ENCODE data around the gene TTC3. TPM values are rescaled to one million over a fixed set of nuclear protein-coding genes. Genes with fewer than 3 reads are reported as not detected.

The TTC3 gene
- total and polyA plus RNA-seq, 9 of the 15 experiments (the other 6 are each of a cell fraction or from before 2014, with no cell fraction given) = 17.5 to 92.0 (median 59.5) TPM

- TF ChIP-seq CHAMP1 (IDR thresholded peaks at IDR 0.05) (no peak), LCOR (CRISPR knock-in tag; IDR thresholded peaks at IDR 0.05) (peak; percentile 96), ZBTB7A (IDR thresholded peaks at IDR 0.05; ENCODE audit: borderline replicate concordance, control insufficient read depth, low read depth, low read length) (peak; percentile 66; the same call in 1 of the 2 replicates), MCM5 (IDR thresholded peaks at IDR 0.05; ENCODE audit: low read depth) (no peak), MXD1 (CRISPR knock-in tag; IDR thresholded peaks at IDR 0.05; ENCODE audit: borderline replicate concordance, poor library complexity, severe bottlenecking) (no peak), NFIX (CRISPR knock-in tag; IDR thresholded peaks at IDR 0.05; ENCODE audit: low read depth) (no peak), PML (IDR thresholded peaks at IDR 0.05; ENCODE audit: low read length) (no peak), ZNF431 (CRISPR knock-in tag; IDR thresholded peaks at IDR 0.05) (no peak; the same call in 1 of the 2 replicates), ATF3 (IDR thresholded peaks at IDR 0.05) (no peak), ATF3 (CRISPR knock-in tag; conservative IDR thresholded peaks at IDR 0.05) (peak; percentile 27; the same call in 1 of the 2 replicates), TEAD2 (tag; IDR thresholded peaks at IDR 0.05) (no peak), E2F4 (CRISPR knock-in tag; IDR thresholded peaks at IDR 0.05; ENCODE audit: low read depth) (0 out of 2 replicates have a peak, but pooled peaks have one; percentile 25), MBD2 (IDR thresholded peaks at IDR 0.05; ENCODE audit: borderline replicate concordance, low read depth) (peak; percentile 2; the same call in 1 of the 2 replicates), TCF7L2 (IDR thresholded peaks at IDR 0.05; ENCODE audit: low read depth, low read length) (no peak), ZFX (CRISPR knock-in tag; IDR thresholded peaks at IDR 0.05) (peak; percentile 98), HNRNPK (IDR thresholded peaks at IDR 0.05; ENCODE audit: low read depth, low read length, poor library complexity, severe bottlenecking) (no peak), ZNF143 (CRISPR knock-in tag; IDR thresholded peaks at IDR 0.05) (no peak), ETS1 (conservative IDR thresholded peaks at IDR 0.05; ENCODE audit: control insufficient read depth, low read depth, low read length) (no peak; the same call in 1 of the 2 replicates), ILF3 (IDR thresholded peaks at IDR 0.05; ENCODE audit: borderline replicate concordance) (no peak), ZNF140 (CRISPR knock-in tag; IDR thresholded peaks at IDR 0.05) (no peak), ZNF583 (CRISPR knock-in tag; IDR thresholded peaks at IDR 0.05) (no peak), ZNF551 (CRISPR knock-in tag; IDR thresholded peaks at IDR 0.05) (no peak)
Observed at GRCh38 chr21:37072274-37072987, 623 bp upstream of the TTC3 start (continued).
